Psoas muscle (tissue), 8 donors: Measurements from ENCODE around the gene TLE4. TPM values are rescaled to one million over a fixed set of nuclear protein-coding genes. Genes with fewer than 3 reads are reported as not detected.

Experiments used
- ATAC-seq, 4 donors: fragments of 200-7000 bp; cut with Tn5 transposase; one replicate each; pipeline ENCODE4 v1.9.1; 2020; ENCODE audit warnings: moderate library complexity in 3 of 4, mild to moderate bottlenecking in 2 of 4
- DNase-seq, 2 donors: peaks; one replicate each; pipeline ENCODE4 v3.0.0-alpha.2; 2020
- H3K27ac ChIP-seq: fragments of 200-600 bp; one replicate; pipeline ENCODE4 v1.8.0; 2022
- H3K27me3 ChIP-seq, 3 donors: fragments of 200-600 bp in 1 of 3; one replicate each; pipeline versions ENCODE4 v1.6.1 to v1.8.0; 2013 to 2022; ENCODE audit warnings: low read length in 2 of 3, mild to moderate bottlenecking in 2 of 3, moderate library complexity in 1 of 3; ENCODE audit not compliant: insufficient read depth in 3 of 3
- H3K36me3 ChIP-seq, 2 donors: fragments of 200-600 bp in 1 of 2; one replicate each; pipeline versions ENCODE4 v1.6.1 to v1.8.0; 2013 to 2022; ENCODE audit warnings: low read depth in 1 of 2, mild to moderate bottlenecking in 1 of 2, moderate library complexity in 1 of 2; ENCODE audit not compliant: insufficient read depth in 1 of 2
- H3K4me1 ChIP-seq: fragments of 200-600 bp; one replicate; pipeline ENCODE4 v1.8.0; 2022
- H3K4me3 ChIP-seq: fragments of 200-600 bp; one replicate; pipeline ENCODE4 v1.8.0; 2022; ENCODE audit warnings: mild to moderate bottlenecking
- H3K9me3 ChIP-seq: fragments of 200-600 bp; one replicate; pipeline ENCODE4 v1.8.0; 2022
- WGBS, 3 donors: extraction: QIAGEN DNeasy Blood & Tissue Kit; methylation state at CpG; one replicate each; pipeline versions ENCODE4 v1.1.6 to v1.1.7; 2013; 5-methylcytosine and 5-hydroxymethylcytosine counted together
- intact Hi-C, 2 donors: fragments of 100-400 bp; cut with DNase I; formaldehyde crosslinking; loops; one replicate each; pipeline versions ENCODE4 v1.11.0 to v1.14.2; 2022
- polyA plus RNA-seq, 3 donors: library from polyadenylated mRNA; stranded (reverse); fragments of 200-250 nt; gene quantifications; one replicate each; pipeline ENCODE4 v1.2.3, GENCODE V29; 2013
- total RNA-seq, 4 donors: library from RNA; stranded (reverse); fragmentation: NEBNext Ultra II Directional in 2 of 4; extraction: Animal tissue kit (Norgen Biotek cat#: 25700) in 2 of 4; gene quantifications; one replicate each; pipeline versions ENCODE4 v1.2.1 to v1.2.4, GENCODE V29; 2021 to 2023
- TF ChIP-seq, protein P1 (sequence below): fragments of 200-600 bp; IDR thresholded peaks from one replicate; pipeline ENCODE4 v1.8.0; 2022; ENCODE audit warnings: antibody characterized with exemption
- donor health status: healthy with polysubstance abuse.
- donor health status: DM: no; HTN: no; CAD: no; lungs with moderate emphysema.
- donor health status: Bipolar disorder and iron deficiency.
- donor health status: healthy.
- donor health status: DM: yes; HTN: yes; CAD: no.
- donor health status: DM: no; HTN: no; CAD: no.
- donor health status: DM: no; HTN: no; CAD: no.
- donor health status: DM: yes; HTN: yes; CAD: no.

TLE4 gene
- total and polyA plus RNA-seq, 7 donors, result 5.1 to 51.9 (median 18.5) TPM

DNA sequence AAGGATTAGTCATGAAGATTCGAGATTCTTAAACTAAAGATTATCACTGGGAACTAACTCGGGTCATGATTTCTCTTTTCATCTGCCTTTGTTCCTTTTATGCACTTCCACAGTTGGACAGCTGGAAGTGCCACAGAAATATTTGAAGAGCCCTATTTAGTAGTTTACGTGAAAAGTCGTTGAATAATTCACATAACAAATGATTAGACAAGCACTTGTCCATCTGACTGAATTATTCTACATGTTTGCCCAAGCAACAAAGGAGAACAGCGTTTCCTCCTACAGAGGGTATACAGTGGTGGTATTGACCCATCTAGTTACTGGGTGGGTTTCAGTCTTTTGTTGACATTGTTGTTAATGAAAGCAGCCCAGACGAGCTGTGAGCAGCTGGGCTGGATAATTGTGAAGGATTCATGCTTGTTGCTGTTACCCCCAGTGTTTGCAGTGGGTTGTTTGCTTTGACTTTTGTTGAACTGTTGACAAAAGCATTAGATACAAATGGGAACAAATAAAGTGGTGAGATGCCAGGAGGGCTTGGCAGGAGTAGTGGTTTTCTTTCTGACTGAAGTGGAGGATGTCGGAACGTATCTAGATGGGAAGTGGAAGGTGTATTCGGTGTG, 96.2 kb downstream of the TLE4 start:
- ATAC-seq, result peak in 2 of 4 donors; percentile 17 to 49
- H3K27me3 ChIP-seq, result no peaks in the 10 kb centered on the region
- 38 to 58% (median 40%) methylated on average over 9 of the region's 9 CpGs for WGBS, 3 donors
- DNase-seq, result no peak
- TF ChIP-seq, protein P1, sequence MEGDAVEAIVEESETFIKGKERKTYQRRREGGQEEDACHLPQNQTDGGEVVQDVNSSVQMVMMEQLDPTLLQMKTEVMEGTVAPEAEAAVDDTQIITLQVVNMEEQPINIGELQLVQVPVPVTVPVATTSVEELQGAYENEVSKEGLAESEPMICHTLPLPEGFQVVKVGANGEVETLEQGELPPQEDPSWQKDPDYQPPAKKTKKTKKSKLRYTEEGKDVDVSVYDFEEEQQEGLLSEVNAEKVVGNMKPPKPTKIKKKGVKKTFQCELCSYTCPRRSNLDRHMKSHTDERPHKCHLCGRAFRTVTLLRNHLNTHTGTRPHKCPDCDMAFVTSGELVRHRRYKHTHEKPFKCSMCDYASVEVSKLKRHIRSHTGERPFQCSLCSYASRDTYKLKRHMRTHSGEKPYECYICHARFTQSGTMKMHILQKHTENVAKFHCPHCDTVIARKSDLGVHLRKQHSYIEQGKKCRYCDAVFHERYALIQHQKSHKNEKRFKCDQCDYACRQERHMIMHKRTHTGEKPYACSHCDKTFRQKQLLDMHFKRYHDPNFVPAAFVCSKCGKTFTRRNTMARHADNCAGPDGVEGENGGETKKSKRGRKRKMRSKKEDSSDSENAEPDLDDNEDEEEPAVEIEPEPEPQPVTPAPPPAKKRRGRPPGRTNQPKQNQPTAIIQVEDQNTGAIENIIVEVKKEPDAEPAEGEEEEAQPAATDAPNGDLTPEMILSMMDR, result no peak
- intact Hi-C loops, result loop anchor here in 1 of 2 donors (10.0 kb wide), 1 partner anchor 93 kb away; the partner anchor contains the start of gene TLE4
- peak overlapping the region; percentile 4 for H3K4me3 ChIP-seq
- H3K27ac ChIP-seq, result no peak overlapping the region
- no peaks in the 10 kb centered on the region for H3K9me3 ChIP-seq
- H3K36me3 ChIP-seq, result peaks cover 4% of the 10 kb centered on the region in 2 donors
- H3K4me1 ChIP-seq, result peaks cover 22% of the 10 kb centered on the region

DNA sequence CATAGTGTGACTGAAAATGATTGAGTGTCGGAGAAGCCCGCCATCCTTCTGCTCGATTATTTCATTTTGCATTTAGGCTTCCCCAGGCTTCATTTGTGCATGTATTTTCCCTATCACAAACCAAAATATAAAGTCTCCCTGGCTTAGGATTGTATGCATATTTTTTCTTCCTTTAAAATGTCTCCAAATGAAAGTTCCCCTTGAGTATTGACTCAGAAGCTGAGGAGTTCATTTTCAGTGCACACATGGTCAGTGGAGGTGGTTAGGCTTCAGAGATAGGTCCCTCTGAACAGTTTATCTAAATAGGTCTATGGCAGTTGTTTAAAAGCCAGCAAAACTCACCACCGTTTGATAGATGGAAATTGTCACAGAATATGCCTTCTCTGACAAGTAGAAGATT, 97.2 kb downstream of the TLE4 start:
- TF ChIP-seq, protein P1, result no peak
- intact Hi-C loops, result loop anchor here in 1 of 2 donors (10.0 kb wide), 1 partner anchor 94 kb away; the partner anchor contains the start of gene TLE4
- DNase-seq, result no peak
- Histone ChIP-seq H3K4me1 (peaks cover 15% of the 10 kb centered on the region), H3K36me3 (peaks cover 4% of the 10 kb centered on the region in 2 donors), H3K27me3 (no peaks in the 10 kb centered on the region), H3K4me3 (no peak overlapping the region), H3K27ac (no peak overlapping the region), H3K9me3 (no peaks in the 10 kb centered on the region)
- ATAC-seq, result no peak
- WGBS, 3 donors, result 63 to 74% (median 68%) methylated on average over 4 of the region's 4 CpGs

DNA sequence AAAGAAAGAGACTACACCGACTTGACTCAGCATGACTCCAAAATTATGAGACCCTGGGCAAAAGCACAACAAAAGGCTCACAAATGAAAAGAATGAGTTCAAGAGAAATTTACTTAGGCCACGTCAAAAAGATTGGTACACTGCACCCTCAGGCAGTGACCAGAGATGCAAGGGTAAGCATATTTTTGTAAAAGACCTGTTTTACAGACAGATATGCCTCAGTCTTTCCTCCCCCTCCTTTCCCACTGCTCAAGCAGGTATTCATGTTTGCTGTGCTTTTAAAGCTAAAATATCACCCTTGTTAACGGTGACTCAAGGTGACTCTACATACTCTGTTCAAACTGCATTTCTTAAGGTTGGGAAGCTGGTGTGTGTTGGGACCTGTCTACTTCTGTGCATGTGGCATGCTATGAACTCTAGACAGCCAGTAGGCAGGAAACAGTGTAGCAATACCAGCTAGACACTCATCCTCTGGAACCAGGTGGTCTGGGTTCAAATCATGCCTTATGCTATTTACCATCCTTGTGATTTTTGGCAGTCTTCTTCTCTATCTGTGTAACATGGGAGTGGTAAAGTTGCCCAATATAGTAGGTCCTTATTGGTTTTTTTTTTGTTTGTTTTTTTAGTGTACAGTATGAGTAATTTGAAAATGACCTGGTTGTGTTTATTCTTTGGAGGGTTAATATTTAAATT, 98.7 kb downstream of the TLE4 start:
- H3K9me3 ChIP-seq, result no peaks in the 10 kb centered on the region
- WGBS, 3 donors, result 73 to 92% (median 76%) methylated on average over 3 of the region's 3 CpGs
- intact Hi-C loops, result no loop called here
- no peak overlapping the region for H3K4me3 ChIP-seq
- H3K36me3 ChIP-seq, result peaks cover 4% of the 10 kb centered on the region in 2 donors
- no peaks in the 10 kb centered on the region for H3K27me3 ChIP-seq
- no peak overlapping the region for H3K27ac ChIP-seq
- no peak for DNase-seq
- TF ChIP-seq, protein P1, result no peak
- H3K4me1 ChIP-seq, result peaks cover 15% of the 10 kb centered on the region
- ATAC-seq, result no peak

DNA sequence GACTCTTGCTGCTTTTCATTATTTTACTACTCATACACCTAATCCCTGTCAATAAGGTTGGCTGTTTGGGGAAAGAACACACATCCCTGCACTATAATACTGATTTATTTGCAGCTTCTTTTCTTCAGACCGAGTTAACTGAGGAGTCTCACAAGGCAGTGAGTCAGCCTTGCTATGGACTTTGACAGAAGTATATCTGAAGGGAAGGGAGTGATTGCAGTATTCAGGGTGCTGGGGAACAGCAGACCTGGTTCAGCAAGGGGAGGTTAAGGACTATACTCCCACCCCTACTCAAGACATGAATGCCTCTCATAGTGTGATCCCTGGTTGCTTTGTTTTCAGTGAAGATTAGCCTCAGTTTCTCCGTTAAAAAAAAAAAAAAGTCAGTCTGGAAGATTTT, 99.8 kb downstream of the TLE4 start:
- WGBS, 3 donors, result 80 to 85% (median 82%) methylated on average over 2 of the region's 2 CpGs
- H3K9me3 ChIP-seq, result no peaks in the 10 kb centered on the region
- H3K27ac ChIP-seq, result no peak overlapping the region
- DNase-seq, result no peak
- no peaks in the 10 kb centered on the region for H3K27me3 ChIP-seq
- H3K4me3 ChIP-seq, result no peak overlapping the region
- H3K36me3 ChIP-seq, result peaks cover 4% of the 10 kb centered on the region in 2 donors
- intact Hi-C loops, result no loop called here
- ATAC-seq, result no peak
- TF ChIP-seq, protein P1, result no peak
- H3K4me1 ChIP-seq, result peaks cover 15% of the 10 kb centered on the region
